Neural cell (in vitro differentiated cells): ENCODE results near the gene FILIP1L. TPM values are rescaled to one million over a fixed set of nuclear protein-coding genes. Genes with fewer than 3 reads are reported as not detected.

Experiments used
- H2AFZ ChIP-seq: fragments of 200-600, 300-800 bp; sonication (generic), shearing (Covaris generic); 2 replicates; pipeline ENCODE4 v1.6.0; 2014; ENCODE audit warnings: low read depth, mild to moderate bottlenecking, antibody characterized with exemption, low read length, moderate library complexity
- H3F3A ChIP-seq: fragments of 200-600 bp; shearing (Covaris generic); 2 replicates; pipeline ENCODE4 v1.6.1; 2016; ENCODE audit warnings: mild to moderate bottlenecking, moderate library complexity, mixed read lengths, antibody characterized with exemption, low read length; ENCODE audit not compliant: insufficient read depth, poor library complexity, severe bottlenecking
- H3K27ac ChIP-seq: fragments of 200-600, 300-800 bp; sonication (generic), shearing (Covaris generic); 2 replicates; pipeline ENCODE4 v1.5.1; 2014; ENCODE audit warnings: mild to moderate bottlenecking, low read length, moderate library complexity
- H3K27me3 ChIP-seq: fragments of 300-800, 200-600 bp; sonication (generic), shearing (Covaris generic); 2 replicates; pipeline ENCODE4 v1.6.0; 2014; ENCODE audit warnings: mild to moderate bottlenecking, low read depth, low read length, moderate library complexity; ENCODE audit not compliant: insufficient read depth
- H3K36me3 ChIP-seq: fragments of 300-800, 200-600 bp; sonication (generic), shearing (Covaris generic); 2 replicates; pipeline ENCODE4 v1.5.1; 2014; ENCODE audit warnings: mild to moderate bottlenecking, antibody characterized with exemption, low read length, moderate library complexity; ENCODE audit not compliant: insufficient read depth
- H3K4me2 ChIP-seq: fragments of 300-800, 200-600 bp; sonication (generic), shearing (Covaris generic); 2 replicates; pipeline ENCODE4 v1.6.0; 2014; ENCODE audit warnings: mild to moderate bottlenecking, low read length
- H3K4me3 ChIP-seq: fragments of 300-800, 200-600 bp; sonication (generic), shearing (Covaris generic); 2 replicates; pipeline ENCODE4 v1.5.1; 2014; ENCODE audit warnings: mild to moderate bottlenecking, low read length, moderate library complexity
- H3K79me2 ChIP-seq: fragments of 200-600 bp; shearing (Covaris generic); replicated peaks from 2 replicates; pipeline ENCODE4 v1.6.0; 2014; ENCODE audit warnings: mild to moderate bottlenecking, low read length, moderate library complexity; ENCODE audit not compliant: insufficient read depth
- H3K9ac ChIP-seq: fragments of 300-800, 200-600 bp; sonication (generic), shearing (Covaris generic); 2 replicates; pipeline ENCODE4 v1.6.1; 2016; ENCODE audit warnings: mild to moderate bottlenecking, low read length, mixed read lengths
- H3K9me2 ChIP-seq: fragments of 200-600 bp; shearing (Covaris generic); 2 replicates; pipeline ENCODE4 v1.6.1; 2016; ENCODE audit warnings: mild to moderate bottlenecking, low read length, mixed read lengths; ENCODE audit not compliant: insufficient read depth
- H3K9me3 ChIP-seq: fragments of 200-600, 300-800 bp; sonication (generic), shearing (Covaris generic); 2 replicates; pipeline ENCODE4 v1.6.1; 2016; ENCODE audit warnings: mild to moderate bottlenecking, mixed run types, low read length, moderate library complexity, mixed read lengths
- H4K20me1 ChIP-seq: fragments of 200-600 bp; shearing (Covaris generic); 2 replicates; pipeline ENCODE4 v1.6.1; 2016; ENCODE audit warnings: mild to moderate bottlenecking, mixed run types; ENCODE audit not compliant: insufficient read depth
- EP300 ChIP-seq: fragments of 450-650 bp; conservative IDR thresholded peaks from 2 replicates; pipeline ENCODE4 v1.6.1; 2014; ENCODE audit warnings: antibody characterized with exemption, mild to moderate bottlenecking, moderate library complexity; ENCODE audit not compliant: poor library complexity, severe bottlenecking
- EZH2 ChIP-seq: fragments of 200-600, 300-800 bp; shearing (Covaris generic), sonication (generic); IDR thresholded peaks from 2 replicates; pipeline ENCODE4 v1.6.1; 2014; ENCODE audit warnings: antibody characterized with exemption, low read length, borderline replicate concordance, mild to moderate bottlenecking; ENCODE audit not compliant: insufficient read depth, poor library complexity, severe bottlenecking
- MXI1 ChIP-seq: fragments of 450-650 bp; conservative IDR thresholded peaks from 2 replicates; pipeline ENCODE4 v1.6.1; 2014; ENCODE audit warnings: antibody characterized with exemption, mild to moderate bottlenecking; ENCODE audit not compliant: poor library complexity, severe bottlenecking
- POLR2AphosphoS5 ChIP-seq: IDR thresholded peaks from 2 replicates; pipeline ENCODE4 v1.6.1; 2012
- RAD21 ChIP-seq: fragments of 450-650 bp; conservative IDR thresholded peaks from 2 replicates; pipeline ENCODE4 v1.6.1; 2014; ENCODE audit warnings: antibody characterized with exemption, mild to moderate bottlenecking, moderate library complexity
- SMC3 ChIP-seq: fragments of 450-650 bp; conservative IDR thresholded peaks from 2 replicates; pipeline ENCODE4 v1.6.1; 2014; ENCODE audit warnings: antibody characterized with exemption, mild to moderate bottlenecking, moderate library complexity; ENCODE audit not compliant: poor library complexity
- polyA plus RNA-seq: library from polyadenylated mRNA; depleted of rRNA; stranded (reverse); fragments of >200 nt; gene quantifications from 2 replicates; pipeline ENCODE4 v1.2.3, GENCODE V29; 2014
- TF ChIP-seq, protein P1 (sequence below): IDR thresholded peaks from 2 replicates; pipeline ENCODE4 v1.6.1; 2012; ENCODE audit warnings: borderline replicate concordance
- TF ChIP-seq, protein P2 (sequence below): fragments of 450-650 bp; IDR thresholded peaks from 2 replicates; pipeline ENCODE4 v1.5.1; 2014; ENCODE audit warnings: antibody characterized with exemption, mild to moderate bottlenecking, moderate library complexity; ENCODE audit not compliant: poor library complexity, severe bottlenecking

Gene FILIP1L
- polyA plus RNA-seq, 1 donor from 2014 or later = 0.27 TPM

DNA sequence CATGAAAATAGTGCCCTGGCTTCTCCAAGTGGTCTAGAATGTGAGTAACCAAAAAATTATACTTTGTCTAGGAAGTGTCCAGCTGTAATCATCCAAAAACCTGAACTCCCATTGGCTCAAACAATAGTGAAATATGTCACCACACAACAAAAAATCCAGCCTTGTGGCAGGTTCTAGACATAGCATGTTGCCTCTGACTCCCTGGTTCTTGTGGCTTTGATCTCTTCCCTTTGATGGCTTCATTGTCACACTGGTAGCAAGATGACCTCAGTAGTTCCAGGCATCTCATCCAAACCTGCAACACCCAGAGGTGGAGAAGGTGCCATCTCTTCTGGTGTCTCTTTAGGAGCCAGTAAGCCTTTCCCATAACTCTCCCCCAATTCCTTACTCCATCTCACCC lies 222.0 kb downstream of the FILIP1L start:
- Histone ChIP-seq H3K27me3 (no peaks in the 10 kb centered on the region), H3K9ac (no peak overlapping the region), H3F3A (no peaks in the 10 kb centered on the region), H2AFZ (no peak overlapping the region), H3K79me2 (no peaks in the 10 kb centered on the region), H3K9me3 (no peaks in the 10 kb centered on the region), H3K27ac (no peak overlapping the region), H3K4me2 (no peak overlapping the region), H3K9me2 (no peaks in the 10 kb centered on the region), H3K36me3 (no peaks in the 10 kb centered on the region), H4K20me1 (no peaks in the 10 kb centered on the region), H3K4me3 (no peak overlapping the region)
- TF ChIP-seq EP300 (no peak), SMC3 (no peak), MXI1 (no peak), POLR2AphosphoS5 (no peak), RAD21 (no peak), EZH2 (no peak)
- TF ChIP-seq, protein P1, sequence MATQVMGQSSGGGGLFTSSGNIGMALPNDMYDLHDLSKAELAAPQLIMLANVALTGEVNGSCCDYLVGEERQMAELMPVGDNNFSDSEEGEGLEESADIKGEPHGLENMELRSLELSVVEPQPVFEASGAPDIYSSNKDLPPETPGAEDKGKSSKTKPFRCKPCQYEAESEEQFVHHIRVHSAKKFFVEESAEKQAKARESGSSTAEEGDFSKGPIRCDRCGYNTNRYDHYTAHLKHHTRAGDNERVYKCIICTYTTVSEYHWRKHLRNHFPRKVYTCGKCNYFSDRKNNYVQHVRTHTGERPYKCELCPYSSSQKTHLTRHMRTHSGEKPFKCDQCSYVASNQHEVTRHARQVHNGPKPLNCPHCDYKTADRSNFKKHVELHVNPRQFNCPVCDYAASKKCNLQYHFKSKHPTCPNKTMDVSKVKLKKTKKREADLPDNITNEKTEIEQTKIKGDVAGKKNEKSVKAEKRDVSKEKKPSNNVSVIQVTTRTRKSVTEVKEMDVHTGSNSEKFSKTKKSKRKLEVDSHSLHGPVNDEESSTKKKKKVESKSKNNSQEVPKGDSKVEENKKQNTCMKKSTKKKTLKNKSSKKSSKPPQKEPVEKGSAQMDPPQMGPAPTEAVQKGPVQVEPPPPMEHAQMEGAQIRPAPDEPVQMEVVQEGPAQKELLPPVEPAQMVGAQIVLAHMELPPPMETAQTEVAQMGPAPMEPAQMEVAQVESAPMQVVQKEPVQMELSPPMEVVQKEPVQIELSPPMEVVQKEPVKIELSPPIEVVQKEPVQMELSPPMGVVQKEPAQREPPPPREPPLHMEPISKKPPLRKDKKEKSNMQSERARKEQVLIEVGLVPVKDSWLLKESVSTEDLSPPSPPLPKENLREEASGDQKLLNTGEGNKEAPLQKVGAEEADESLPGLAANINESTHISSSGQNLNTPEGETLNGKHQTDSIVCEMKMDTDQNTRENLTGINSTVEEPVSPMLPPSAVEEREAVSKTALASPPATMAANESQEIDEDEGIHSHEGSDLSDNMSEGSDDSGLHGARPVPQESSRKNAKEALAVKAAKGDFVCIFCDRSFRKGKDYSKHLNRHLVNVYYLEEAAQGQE = no peak
- TF ChIP-seq, protein P2, sequence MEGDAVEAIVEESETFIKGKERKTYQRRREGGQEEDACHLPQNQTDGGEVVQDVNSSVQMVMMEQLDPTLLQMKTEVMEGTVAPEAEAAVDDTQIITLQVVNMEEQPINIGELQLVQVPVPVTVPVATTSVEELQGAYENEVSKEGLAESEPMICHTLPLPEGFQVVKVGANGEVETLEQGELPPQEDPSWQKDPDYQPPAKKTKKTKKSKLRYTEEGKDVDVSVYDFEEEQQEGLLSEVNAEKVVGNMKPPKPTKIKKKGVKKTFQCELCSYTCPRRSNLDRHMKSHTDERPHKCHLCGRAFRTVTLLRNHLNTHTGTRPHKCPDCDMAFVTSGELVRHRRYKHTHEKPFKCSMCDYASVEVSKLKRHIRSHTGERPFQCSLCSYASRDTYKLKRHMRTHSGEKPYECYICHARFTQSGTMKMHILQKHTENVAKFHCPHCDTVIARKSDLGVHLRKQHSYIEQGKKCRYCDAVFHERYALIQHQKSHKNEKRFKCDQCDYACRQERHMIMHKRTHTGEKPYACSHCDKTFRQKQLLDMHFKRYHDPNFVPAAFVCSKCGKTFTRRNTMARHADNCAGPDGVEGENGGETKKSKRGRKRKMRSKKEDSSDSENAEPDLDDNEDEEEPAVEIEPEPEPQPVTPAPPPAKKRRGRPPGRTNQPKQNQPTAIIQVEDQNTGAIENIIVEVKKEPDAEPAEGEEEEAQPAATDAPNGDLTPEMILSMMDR = no peak

DNA sequence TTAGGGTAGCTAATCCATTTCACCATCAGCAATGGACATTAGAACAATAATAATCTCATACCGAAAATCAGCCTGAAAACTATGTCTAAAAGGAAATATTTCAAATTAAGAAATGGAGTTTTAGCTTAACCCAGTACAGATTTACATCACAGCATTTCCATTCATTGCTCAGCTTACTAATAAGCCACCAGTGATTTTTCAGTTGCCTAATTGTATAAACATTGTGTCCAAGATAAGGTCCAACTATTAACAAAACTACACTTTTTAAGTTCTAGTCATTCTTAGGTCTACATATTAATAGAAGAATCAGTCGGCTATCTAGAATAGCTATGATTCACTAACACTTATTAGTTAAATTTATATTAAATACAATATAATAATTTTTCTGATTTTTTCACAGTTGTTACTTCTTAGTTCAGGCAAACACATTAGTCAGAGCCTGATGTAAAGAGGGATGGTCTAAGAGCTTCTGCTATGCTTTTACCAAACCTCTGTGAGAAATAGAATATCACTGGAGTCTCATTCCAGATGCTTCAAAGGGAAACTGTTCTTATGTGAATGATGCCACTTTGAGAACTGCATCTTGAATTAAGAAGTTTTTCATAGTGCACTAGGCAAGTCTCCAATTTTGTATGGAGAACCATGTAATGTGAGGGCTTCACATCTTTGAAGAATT lies 222.6 kb downstream of the FILIP1L start:
- Histone ChIP-seq H3K27me3 (no peaks in the 10 kb centered on the region), H3K4me2 (no peak overlapping the region), H3K9me2 (no peaks in the 10 kb centered on the region), H2AFZ (no peak overlapping the region), H3K27ac (no peak overlapping the region), H3K79me2 (no peaks in the 10 kb centered on the region), H3F3A (no peaks in the 10 kb centered on the region), H4K20me1 (no peaks in the 10 kb centered on the region), H3K9ac (no peak overlapping the region), H3K9me3 (no peaks in the 10 kb centered on the region), H3K4me3 (no peak overlapping the region), H3K36me3 (no peaks in the 10 kb centered on the region)
- TF ChIP-seq MXI1 (no peak), SMC3 (no peak)
- TF ChIP-seq, protein P1 = no peak
